ENCODE measurements around the gene DCTPP1. TPM values are rescaled to one million over a fixed set of nuclear protein-coding genes. Genes with fewer than 3 reads are reported as not detected.

Gene DCTPP1
- total and polyA plus RNA-seq, 2 of the 4 experiments (the other 2 are of a cell fraction), result 24.9 to 45.5 TPM

- Histone ChIP-seq H2AK9ac (replicated peaks; ENCODE audit: low read depth, low read length, poor library complexity) (no peak overlapping the region), H3K14ac (replicated peaks; ENCODE audit: low read depth, low read length) (no peak overlapping the region), H3K79me1 (ENCODE audit: low read depth in 1 of 2, low read length in 2 of 2) (peaks cover 0 to 8% of the 10 kb centered on the region in 2 experiments; a peak in 2 of 4 replicates), H3K4ac (ENCODE audit: low read depth, low read length) (no peak overlapping the region), H2BK20ac (ENCODE audit: low read depth, low read length) (no peak overlapping the region), H4K8ac (ENCODE audit: low read depth in 2 of 2, low read length in 2 of 2) (no peak overlapping the region), H2BK5ac (ENCODE audit: low read depth, low read length, poor library complexity, severe bottlenecking) (no peak overlapping the region), H3K27ac (ENCODE audit: insufficient read depth, low read length) (no peak overlapping the region), H4K91ac (ENCODE audit: insufficient read depth, low read depth, low read length) (no peak overlapping the region), H3K4me1 (ENCODE audit: control insufficient read depth, insufficient read depth, low read length) (no peaks in the 10 kb centered on the region), H2AK5ac (ENCODE audit: low read depth, low read length) (no peak overlapping the region), H2AFZ (replicated peaks; ENCODE audit: low read length, poor library complexity) (no peak overlapping the region), H2BK120ac (ENCODE audit: low read depth, low read length) (no peak overlapping the region), H3K36me3 (ENCODE audit: control insufficient read depth, insufficient read depth, low read length) (peaks cover 2% of the 10 kb centered on the region; the same call in 1 of the 2 replicates), H4K20me1 (ENCODE audit: insufficient read depth, low read length) (no peaks in the 10 kb centered on the region), H2BK15ac (ENCODE audit: low read depth, low read length) (no peak overlapping the region), H3K18ac (ENCODE audit: low read depth, low read length) (no peak overlapping the region), H3K9ac (ENCODE audit: low read depth, low read length) (no peak overlapping the region), H4K5ac (ENCODE audit: low read depth, low read length) (no peak overlapping the region), H3K9me1 (ENCODE audit: insufficient read depth, low read length) (no peaks in the 10 kb centered on the region), H3K4me2 (ENCODE audit: low read depth, low read length) (no peak overlapping the region), H3K9me3 (ENCODE audit: control insufficient read depth, insufficient read depth, low read length) (no peaks in the 10 kb centered on the region), H3K23ac (ENCODE audit: low read depth, low read length) (no peak overlapping the region), H3K56ac (ENCODE audit: extremely low read depth, insufficient read depth, low read length) (no peak overlapping the region), H3K27me3 (ENCODE audit: control insufficient read depth, insufficient read depth, low read length) (peaks cover 15% of the 10 kb centered on the region), H3K4me3 (ENCODE audit: insufficient read depth, low read depth, low read length) (no peak overlapping the region)
- TF ChIP-seq RAD21 (IDR thresholded peaks at IDR 0.05; ENCODE audit: low read length) (no peak), NFE2L2 (IDR thresholded peaks at IDR 0.05; ENCODE audit: low read depth, low read length) (no peak), FOS (IDR thresholded peaks at IDR 0.05; ENCODE audit: low read depth, low read length) (no peak), RCOR1 (IDR thresholded peaks at IDR 0.05; ENCODE audit: insufficient replicate concordance, low read length) (no peak), MAZ (IDR thresholded peaks at IDR 0.05; ENCODE audit: borderline replicate concordance, low read depth, low read length) (no peak), CHD1 (IDR thresholded peaks at IDR 0.05; ENCODE audit: low read depth, low read length) (no peak), CTCF (conservative IDR thresholded peaks at IDR 0.05; ENCODE audit: low read depth, low read length) (no peak), MXI1 (IDR thresholded peaks at IDR 0.05; ENCODE audit: borderline replicate concordance, low read depth, low read length) (no peak)
- TF ChIP-seq, protein P1, sequence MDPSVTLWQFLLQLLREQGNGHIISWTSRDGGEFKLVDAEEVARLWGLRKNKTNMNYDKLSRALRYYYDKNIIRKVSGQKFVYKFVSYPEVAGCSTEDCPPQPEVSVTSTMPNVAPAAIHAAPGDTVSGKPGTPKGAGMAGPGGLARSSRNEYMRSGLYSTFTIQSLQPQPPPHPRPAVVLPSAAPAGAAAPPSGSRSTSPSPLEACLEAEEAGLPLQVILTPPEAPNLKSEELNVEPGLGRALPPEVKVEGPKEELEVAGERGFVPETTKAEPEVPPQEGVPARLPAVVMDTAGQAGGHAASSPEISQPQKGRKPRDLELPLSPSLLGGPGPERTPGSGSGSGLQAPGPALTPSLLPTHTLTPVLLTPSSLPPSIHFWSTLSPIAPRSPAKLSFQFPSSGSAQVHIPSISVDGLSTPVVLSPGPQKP (IDR thresholded peaks at IDR 0.05; ENCODE audit: borderline replicate concordance, low read depth, low read length), result no peak
- no peak for DNase-seq
- ATAC-seq (ENCODE audit: low read depth), result no peak
- dilution Hi-C loops (cut with HindIII; ENCODE audit: low sequenced_read_pairs, unreplicated experiment), result no loop called here
- WGBS, 2 experiments (ENCODE audit: extremely low coverage in 2 of 2, insufficient read length in 1 of 2), result no CpG with 5 or more reads among the region's 5 CpGs
- intact Hi-C loops (cut with micrococcal nuclease), result no loop called here
- in situ Hi-C loops (cut with MboI; ENCODE audit: low sequenced_read_pairs), result no loop called here
- BruUV-seq (replicated peaks), result no TSS peak
- CTCF ChIA-PET, result interaction anchor here (0.7 kb wide), 1 partner anchor 9 kb away, joined by 3 read pairs; the partner anchor contains the start of gene DCTPP1
- POLR2A ChIA-PET (ENCODE audit: unreplicated experiment), result no interaction called here
Observed at GRCh38 chr16:30438835-30439234, 9.0 kb upstream of the DCTPP1 start.
